GOT3 (cell line): ENCODE measurements around the gene CRIP2.

Experiments used
- DNase-seq: peaks from one replicate; lab custom pipeline; 2025; ENCODE audit warnings: mixed read lengths; lab: John Stamatoyannopoulos, UW

CRIP2 gene

DNA sequence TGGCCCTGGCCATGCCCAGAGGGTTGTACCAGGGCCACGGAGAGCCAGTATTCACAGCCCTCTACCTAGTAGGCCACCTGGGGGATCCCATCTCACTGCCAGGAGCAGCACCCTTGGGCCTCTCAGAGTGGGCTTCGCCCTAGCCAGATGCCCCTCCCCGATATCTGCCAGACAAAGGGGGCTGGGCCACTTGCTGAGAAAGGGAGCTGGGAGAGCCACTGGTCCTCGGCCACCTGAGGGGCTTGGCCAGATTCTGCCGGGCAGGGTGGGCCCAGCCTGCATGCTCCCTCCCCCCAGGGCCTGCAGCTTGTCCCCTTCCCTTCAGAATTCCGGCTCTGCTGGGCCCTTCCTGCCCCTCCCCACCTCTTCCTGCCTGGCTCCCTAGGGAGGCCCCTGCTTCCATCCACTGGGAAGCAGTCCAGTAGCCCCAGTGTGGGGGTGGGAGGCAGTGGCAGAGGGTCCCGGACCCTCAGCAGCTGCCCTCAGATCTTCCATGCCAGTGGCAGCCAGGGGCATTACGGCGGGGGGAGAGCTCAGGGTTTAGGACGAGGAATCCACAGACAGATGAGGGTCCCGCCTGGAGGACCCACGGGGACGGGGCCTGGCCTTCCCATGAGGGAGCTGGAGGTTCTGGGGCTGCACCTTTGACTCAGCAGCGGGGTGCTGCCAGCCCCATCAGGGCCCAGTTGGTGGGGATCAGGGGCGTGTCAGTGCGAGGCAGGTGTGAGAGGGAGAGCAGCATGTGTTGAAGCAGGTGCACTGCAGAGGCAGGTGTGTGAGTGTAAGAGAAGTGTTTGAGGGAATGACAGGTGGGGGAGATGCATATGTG, 2.4 kb downstream of the CRIP2 start:
- DNase-seq, result no peak

DNA sequence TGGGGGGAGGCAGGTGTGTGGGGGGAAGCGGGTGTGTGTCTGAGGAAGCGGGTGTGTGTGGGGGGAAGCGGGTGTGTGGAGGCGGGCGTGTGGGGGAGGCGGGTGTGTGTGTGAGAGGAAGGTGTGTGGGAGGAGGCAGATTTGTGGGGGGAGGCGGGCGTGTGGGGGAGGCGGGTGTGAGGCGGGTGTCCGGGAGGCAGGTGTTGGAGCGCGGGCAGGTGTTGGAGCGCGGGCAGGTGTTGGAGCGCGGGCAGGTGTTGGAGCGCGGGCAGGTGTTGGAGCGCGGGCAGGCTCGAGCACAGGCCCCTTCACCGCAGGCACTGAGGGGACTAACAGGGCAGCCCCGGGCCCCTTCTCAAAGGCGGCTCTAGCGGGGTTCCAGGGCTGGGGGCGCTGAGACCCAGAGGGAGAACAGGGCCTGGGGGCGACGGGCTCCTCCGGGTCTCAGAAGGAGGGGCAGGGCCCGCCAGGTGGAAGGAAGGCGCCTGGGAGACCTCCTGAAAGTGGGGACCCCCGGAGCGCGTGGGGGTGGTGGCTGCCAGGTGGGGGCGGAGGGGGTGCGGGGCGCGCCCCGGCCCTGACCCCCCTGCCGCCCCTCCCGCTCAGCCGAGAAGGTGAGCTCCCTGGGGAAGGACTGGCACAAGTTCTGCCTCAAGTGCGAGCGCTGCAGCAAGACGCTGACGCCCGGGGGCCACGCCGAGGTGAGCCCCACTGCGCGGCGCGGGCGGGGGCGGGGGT, 3.2 kb downstream of the CRIP2 start:
- DNase-seq, result no peak

DNA sequence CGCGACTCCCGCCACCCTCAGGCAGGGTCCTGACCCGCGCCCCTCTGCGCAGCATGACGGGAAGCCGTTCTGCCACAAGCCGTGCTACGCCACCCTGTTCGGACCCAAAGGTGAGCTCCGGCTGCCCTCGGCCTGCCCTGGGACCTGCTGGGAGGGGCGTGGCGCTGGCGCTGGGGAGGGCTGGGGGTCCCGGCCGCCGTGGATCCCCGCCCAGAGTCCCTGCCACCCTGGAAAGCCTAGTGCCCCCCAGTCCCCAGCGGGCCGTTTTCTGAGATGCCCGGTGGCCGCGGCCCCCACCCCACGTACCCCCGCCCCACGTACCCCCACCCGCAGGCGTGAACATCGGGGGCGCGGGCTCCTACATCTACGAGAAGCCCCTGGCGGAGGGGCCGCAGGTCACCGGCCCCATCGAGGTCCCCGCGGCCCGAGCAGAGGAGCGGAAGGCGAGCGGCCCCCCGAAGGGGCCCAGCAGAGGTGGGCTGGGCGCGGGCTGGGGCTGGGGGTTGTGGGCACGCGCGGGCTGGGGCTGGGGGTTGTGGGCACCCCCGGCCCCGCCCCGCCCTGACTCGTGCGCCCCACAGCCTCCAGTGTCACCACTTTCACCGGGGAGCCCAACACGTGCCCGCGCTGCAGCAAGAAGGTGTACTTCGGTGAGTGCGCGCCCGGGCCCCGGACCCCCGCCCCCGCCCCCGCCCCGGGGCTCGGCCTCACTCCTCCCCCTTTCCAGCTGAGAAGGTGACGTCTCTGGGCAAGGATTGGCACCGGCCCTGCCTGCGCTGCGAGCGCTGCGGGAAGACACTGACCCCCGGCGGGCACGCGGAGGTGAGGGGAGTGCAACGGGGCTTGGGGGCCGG, 4.0 kb downstream of the CRIP2 start:
- no peak for DNase-seq

DNA sequence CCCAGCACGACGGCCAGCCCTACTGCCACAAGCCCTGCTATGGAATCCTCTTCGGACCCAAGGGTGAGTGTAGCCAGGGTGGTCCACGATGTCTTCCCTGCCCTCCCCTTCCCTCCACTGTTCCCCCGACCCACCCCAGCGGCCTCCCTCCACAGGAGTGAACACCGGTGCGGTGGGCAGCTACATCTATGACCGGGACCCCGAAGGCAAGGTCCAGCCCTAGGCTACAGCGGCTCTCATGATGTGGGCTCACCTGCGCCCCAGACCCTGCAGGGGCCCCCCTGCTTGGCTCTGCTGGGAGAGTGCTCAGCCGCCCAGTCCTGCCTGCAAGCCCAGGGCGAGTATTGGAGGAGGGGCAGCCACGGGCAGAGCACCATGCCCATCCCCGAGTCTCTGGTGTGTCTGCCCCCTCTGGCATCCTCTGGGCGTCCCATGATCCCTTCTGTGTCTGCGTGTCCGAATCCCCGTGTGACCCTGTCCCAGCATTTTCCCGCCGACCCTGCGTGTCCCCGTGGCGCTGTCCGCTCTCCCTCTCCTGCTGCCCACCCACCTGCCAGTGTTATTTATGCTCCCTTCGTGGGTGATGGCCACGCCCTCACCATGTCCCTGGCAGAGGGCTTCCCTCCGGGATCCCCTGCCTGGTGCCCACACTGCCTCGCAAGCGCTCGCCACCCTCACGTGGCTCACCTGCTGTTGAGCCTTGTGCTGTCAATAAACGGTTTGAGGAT, 5.0 kb downstream of the CRIP2 start:
- DNase-seq, result no peak

DNA sequence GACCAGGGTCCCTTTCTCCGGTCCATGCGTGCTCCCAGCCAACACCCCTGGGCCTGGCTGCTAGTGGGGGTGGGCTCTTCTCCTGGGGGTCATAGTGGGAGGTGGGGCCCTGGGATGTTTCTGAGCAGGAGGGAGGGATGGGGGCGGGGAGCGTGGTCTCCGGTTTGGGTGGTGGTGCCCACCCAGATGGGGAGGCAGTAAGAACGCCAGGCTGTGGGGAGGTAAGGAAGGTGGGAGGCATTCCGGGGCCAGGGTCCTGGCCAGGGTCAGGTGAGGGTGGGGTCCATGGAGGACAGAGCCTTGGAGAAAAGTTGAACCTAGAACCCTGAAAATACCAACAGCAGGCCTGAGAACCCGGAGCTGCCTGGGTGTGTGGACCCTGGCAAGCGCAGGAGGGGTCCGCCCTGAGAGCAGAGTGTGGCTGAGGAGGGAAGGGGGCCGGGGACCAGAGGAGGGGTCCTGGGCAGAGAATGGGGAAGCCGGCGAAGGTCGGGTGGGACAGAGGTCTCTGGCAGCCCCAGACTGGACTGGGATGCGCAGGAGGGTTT, 5.7 kb downstream of the CRIP2 start:
- no peak for DNase-seq

DNA sequence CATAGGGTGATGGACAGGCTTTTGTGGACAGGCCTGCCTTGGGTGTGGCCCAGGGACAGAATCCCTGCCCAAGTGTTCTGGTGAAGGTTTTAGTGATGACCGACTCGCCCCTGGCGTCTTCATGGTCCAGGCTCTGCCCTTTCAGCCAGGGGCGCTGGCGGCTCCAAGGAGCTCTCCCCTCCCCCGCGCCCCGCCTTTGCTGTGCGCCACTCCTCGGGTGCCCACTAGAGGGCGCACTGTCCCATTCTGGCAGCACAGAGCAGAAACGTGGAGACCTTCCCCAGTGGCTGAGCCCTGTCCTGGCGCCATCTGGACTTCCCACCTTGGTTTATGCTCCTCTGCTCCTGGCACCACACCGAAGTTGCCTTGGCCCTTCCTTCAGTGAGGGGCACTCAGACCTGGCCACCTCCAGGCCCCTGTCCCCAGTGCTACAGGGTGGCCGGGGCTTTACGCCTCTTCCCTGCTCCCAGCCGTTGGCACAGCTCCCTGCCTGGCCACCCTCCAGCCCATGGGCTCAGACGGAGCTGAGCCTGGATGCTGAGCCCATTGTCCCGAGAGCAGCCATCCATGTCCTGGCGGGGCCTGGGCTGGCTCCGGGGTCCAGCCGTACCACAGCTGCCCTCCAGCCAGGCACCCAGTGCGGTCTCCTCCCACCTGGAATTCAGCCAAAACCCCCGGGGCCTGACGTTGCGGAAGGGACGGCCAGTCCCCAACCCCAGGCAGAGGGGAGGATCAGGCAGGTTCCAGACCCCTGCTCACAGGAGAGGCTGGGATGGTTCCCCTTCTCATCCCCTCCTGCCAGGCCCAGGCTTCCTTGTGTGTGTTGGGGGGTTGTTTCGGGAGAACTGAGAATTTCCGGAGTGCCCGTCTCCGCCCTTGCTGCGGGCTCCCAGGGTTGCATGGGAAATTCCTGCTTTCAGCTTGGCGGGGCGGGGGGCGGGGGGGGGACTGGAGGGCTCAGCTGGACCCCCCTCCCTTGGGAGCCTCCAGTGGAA, 6.5 kb downstream of the CRIP2 start:
- peak; percentile 59 for DNase-seq

DNA sequence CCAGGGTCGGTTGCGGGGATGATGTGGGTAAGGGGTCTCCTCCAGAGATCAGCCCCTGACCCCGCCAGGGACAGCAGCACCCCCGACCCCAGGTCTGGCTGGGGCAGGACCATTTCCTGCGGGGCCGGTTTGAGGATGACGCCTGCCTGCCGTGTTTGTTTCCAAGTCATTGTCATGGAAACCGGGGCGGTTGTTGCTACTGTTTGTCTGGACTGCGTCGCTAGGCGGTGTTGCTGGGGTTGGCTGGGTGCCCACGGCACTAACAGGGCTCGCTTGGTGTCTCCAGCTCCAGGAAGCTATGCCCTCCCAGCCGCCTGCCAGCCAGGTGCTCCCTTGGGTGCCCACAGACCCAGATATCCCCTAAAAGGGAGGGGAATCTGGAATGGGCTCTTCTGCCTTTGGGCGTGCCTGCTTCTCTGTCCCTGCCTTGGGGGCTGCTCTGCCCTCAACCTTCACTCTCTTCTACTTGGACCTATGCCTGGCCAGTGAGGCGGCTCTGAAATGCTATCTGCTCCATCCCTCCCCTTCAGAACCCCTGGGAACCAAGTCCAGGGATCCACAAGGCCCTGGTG, 7.4 kb downstream of the CRIP2 start:
- peak; percentile 47 for DNase-seq

DNA sequence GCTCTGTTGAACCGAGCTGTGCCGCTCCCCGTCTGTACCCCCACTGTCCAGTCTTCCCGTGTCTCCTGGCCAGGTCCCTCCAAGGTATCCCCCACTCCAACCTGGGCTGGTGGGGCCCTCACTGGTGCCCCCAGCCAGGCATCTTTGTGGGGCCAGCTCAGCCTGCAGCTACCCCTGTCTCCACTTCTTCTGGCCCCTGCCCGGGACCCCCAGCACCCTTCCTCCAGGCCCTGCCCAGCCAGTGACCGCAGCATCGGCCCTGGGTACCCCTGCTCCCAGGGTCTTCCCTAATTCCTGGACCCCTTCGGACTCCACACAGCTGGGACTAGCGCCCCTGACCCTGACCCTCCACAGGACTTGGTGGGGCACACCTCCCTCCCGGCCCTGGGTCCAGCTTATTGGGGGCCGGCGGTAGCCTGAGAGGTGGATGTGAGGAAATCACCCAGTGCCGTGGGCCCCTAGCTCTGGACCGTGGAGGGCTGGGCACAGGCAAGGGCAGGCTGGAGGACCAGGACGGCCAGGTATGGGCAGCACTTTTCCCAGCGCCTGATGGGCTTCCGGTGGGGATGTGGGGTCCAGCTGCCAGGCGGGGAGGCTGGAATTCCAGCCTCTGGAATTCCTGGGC, 8.0 kb downstream of the CRIP2 start:
- DNase-seq, result no peak

DNA sequence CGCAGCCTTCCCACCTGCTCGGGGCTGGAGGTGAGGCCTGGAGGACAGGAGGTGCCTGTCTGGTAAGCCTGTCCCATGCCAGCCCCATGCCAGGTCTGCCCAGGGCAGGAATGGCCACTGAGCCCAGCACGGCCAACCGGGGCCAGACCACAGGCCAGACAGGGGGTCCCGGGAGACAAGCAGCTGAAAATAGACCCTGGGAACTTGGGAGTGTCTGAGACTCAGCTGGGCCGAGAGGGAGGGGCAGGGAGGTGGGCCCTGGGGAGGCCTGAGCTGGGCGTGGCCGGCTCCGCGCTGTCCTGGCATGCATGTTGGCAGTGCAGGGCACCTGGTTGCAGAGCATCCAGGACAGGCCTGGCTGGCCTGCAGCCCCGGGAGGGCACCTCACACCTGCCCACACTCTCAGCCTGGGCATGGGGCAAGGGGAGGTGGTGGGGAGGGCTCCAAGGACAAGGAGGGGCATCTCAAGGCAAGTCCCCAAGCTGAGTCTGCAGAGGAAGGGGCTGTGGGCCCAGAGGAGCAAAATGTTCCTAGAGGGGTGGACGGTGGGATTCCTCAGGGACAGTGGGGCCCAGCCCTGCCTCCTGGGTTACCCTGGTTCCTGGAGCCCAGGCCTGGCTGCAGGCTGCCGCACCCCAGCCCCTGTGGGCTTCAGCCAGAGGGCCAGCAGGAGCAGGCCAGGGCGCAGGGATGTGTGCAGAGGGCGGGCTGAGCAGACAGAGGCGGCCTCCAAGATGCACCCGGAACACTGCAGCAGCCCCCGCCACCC, 8.9 kb downstream of the CRIP2 start:
- DNase-seq, result no peak

DNA sequence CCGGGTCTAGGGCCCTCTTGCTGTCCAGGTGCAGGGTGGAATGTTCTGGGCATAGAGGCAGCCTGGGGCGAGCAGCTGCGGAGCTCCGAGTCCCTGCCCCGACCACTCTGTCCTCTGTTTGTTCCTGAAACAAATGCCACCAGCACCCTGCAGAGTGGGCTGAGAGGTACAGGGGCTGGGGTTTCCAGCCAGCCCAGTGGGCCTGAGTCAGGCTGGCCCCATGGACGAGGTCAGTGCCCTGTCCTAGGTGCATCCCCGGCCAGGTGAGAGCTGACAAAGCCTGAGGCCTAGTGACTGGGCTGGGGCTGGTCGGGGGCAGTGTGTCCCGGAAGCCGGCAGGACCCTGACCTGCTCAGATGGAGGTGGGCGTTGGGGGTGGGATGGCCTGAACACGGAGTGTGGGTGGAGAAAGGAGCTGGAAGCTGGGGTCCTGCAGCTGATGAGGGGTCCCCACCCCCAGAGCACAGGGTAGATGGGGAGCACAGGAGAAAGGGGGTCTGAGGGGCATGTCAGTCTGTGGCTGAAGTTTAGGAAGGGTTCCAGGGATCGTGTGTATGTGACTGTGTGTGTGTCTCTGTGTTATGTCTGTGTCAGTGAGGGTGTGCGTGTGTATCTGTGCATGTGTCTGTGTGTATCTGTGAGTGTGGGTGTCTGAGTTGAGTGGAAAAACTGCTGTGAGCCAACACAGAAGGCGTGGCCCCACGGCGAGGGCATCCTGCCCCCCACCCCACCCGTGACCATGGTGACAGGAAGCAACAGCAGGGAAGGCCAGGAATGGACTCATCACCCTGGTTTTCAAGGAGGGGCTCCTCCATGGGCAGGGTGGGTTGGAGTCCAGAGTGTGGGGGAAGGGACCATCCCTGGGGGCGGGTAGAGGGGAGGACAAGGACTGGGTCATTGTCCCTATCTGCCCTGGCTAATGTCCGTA, 9.7 kb downstream of the CRIP2 start:
- DNase-seq, result no peak

DNA sequence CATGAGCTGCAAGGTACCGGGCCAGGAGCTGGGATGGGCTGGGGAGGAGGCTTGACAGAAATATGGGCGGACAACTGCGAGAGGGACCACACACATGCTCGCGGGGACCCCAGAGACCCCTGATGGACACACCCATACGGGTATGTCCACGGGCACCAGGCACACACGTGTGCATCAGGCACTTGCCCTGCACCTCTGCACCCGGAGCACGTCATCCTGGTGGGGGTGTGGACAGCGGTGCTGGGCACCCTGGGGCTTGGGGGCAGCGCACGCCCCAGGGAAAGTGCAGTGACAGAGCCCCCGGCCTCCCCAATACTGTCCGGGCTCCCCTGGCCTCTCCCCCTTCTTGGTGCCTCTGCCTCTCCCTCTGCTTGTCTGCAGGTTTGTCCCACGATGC, 10.4 kb downstream of the CRIP2 start:
- no peak for DNase-seq

DNA sequence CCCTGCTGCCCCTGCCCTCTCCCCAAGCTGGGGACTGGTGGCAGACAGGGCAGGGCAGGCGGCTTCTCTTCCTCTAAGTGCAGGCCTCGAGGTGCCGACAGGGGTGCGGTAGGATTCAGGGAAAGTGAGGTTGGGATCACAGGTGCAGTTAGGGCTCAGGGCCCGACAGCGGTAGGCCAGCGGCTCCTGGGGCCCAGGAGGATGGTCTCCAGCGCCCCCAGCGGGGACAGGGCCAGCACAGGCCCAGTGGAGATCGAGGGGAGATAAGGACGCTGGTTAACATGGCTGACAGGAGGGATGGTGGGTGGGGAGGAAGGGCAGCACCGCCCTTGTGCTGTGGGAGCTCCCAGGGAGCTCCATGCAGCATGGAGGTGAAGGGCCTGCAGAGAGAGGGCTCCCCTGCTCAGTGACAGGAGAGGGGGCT, 11.1 kb downstream of the CRIP2 start:
- DNase-seq, result no peak

DNA sequence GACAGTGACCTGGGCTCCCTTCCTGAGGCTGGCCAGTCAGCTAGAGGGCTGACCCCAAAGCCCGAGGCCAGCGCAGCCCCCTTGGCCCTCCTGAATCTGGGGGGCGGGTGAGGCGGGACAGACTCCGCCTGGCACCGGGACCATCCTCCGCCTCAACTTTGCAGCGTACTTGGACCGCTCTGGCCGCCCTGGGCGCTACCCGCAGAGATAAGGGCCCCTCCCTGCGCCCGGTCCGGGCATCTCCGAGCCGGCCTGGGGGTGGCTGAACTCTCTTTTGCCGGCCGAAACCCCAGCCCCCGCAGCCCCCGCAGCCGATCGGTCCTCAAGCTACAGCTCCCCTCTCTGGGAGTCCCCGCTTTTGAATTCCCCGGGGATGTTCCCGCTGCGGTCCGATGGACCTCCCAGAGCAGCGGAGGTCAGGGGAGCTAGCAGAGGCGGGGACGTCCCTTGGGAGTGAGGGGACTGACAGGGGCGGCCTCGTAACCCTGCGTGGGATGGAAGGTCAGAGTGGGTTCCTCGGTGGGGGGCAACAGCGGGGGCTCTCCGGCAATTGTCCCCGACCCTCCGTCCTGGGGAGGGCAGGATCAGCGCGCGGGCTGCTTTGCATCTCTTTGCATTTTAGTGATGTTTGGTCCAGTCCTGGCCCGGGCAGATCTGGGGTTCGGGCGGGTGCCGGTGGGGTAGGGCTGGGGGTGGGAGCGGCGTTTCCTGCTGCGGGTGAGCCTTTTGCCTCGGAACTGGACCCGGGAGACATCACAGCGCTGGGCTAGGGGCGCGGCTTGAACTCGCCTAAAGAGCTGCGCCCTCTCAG, 11.7 kb downstream of the CRIP2 start, which contains the start of gene CRIP1:
Gene CRIP1, plus strand, starts transcription at position 724 of the 811 bp plus-strand sequence. CDS start 374 bp downstream, outside the sequence.
- DNase-seq, result no peak

DNA sequence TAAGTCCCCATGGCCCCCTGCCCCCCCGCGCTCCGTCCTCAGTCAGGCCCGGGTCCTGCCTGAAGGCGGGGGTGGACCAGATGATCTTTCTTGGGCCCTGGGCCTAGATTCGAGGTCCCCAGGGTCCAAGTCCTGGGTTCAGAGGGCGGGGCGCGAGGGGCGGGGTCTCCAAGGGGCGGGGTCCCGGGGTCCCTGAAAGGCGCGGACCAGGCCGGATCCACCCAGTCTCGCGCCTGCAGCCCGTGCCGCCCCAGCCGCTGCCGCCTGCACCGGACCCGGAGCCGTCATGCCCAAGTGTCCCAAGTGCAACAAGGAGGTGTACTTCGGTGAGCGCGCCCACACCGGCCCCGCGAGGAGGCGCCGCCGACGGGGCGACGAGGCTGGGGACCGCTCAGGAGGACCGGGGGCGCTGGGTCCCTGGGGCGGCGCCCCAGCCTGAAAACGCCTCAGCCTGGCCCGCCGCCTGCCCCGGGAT, 12.4 kb downstream of the CRIP2 start:
- no peak for DNase-seq

DNA sequence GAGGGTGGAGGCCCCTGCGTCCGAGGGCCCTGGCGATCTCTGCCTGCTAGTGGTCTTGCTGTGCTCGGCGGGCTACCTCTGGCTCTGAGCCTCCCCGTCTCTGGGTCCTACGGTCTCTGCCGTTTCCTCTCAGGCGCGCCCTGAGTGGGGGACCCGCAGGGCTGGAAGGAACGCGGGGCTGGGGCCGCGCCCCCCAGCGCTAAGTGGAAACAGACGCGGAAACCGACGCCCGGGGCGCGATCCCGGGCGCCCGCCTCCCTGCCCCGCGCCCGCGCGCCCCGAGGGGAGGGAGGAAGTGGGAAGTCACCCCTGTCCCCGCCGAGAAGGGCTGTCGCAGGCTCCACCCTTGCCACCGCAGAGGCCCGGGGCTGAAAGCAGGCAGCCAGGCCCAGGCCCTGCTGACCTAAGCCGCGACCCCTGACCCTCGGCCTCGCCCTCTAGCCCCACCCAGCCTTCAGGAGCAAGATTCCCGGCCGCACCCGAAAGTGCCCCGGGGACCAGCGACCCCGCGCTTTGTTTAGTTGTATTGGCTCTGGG, 12.9 kb downstream of the CRIP2 start:
- DNase-seq, result no peak
